WTC11 (cell line): Measurements from ENCODE around the gene PARK7. TPM values are rescaled to one million over a fixed set of nuclear protein-coding genes. Genes with fewer than 3 reads are reported as not detected.

Experiments used
- ATAC-seq: fragments of 200-7000 bp; cut with Tn5 transposase; 2 replicates; pipeline ENCODE4 v1.10.0; 2021; ENCODE audit warnings: mild to moderate bottlenecking, moderate library complexity
- CTCF ChIA-PET: fragments of 300-600 bp; sonication (Branson Sonifier 250); formaldehyde crosslinking; loops from one replicate; lab custom pipeline; 2021; ENCODE audit warnings: antibody characterized with exemption; lab: Charles Lee
- POLR2A ChIA-PET: fragments of 350-600 bp; sonication (Branson Sonifier 250); formaldehyde crosslinking; loops from one replicate; lab custom pipeline; 2021; ENCODE audit warnings: antibody characterized with exemption; lab: Charles Lee
- DNase-seq: peaks from one replicate; pipeline ENCODE4 v3.0.0; 2021; ENCODE audit warnings: low spot score
- H3K27ac Mint-ChIP-seq: 2 replicates; pipeline ENCODE4 v1.8.0; 2021; ENCODE audit warnings: mixed read lengths
- H3K27me3 Mint-ChIP-seq: 2 replicates; pipeline ENCODE4 v1.8.0; 2021; ENCODE audit warnings: low read depth, mild to moderate bottlenecking, moderate library complexity, mixed read lengths
- H3K36me3 Mint-ChIP-seq: 2 replicates; pipeline ENCODE4 v1.8.0; 2021; ENCODE audit warnings: mixed read lengths
- H3K4me1 Mint-ChIP-seq: 2 replicates; pipeline ENCODE4 v1.8.0; 2022; ENCODE audit warnings: mixed read lengths
- H3K4me3 Mint-ChIP-seq: 2 replicates; pipeline ENCODE4 v1.8.0; 2021; ENCODE audit warnings: mild to moderate bottlenecking, moderate library complexity, mixed read lengths
- H3K9me3 Mint-ChIP-seq: 2 replicates; pipeline ENCODE4 v1.8.0; 2021; ENCODE audit warnings: mixed read lengths
- CBFB ChIP-seq: sonication (generic); formaldehyde crosslinking; IDR thresholded peaks from 2 replicates; pipeline ENCODE4 v1.8.1; 2022; ENCODE audit warnings: mild to moderate bottlenecking, low read depth, missing genetic modification reagents
- CTCF ChIP-seq: fragments of 200-600 bp; IDR thresholded peaks from 2 replicates; pipeline ENCODE4 v1.8.0; 2022; ENCODE audit warnings: antibody characterized with exemption
- E2F1 ChIP-seq: sonication (generic); formaldehyde crosslinking; IDR thresholded peaks from 2 replicates; pipeline ENCODE4 v1.8.0; 2022; ENCODE audit warnings: mild to moderate bottlenecking, missing genetic modification reagents
- ESRRA ChIP-seq: sonication (generic); formaldehyde crosslinking; IDR thresholded peaks from 2 replicates; pipeline ENCODE4 v1.8.1; 2022; ENCODE audit warnings: mild to moderate bottlenecking, missing genetic modification reagents, borderline replicate concordance
- GTF2I ChIP-seq: fragments of 250-450 bp; sonication (Bioruptor Pico); conservative IDR thresholded peaks from 2 replicates; pipeline ENCODE4 v1.4.0; 2021; ENCODE audit warnings: mild to moderate bottlenecking
- HMGA2 ChIP-seq: fragments of 250-450 bp; sonication (Bioruptor Pico); IDR thresholded peaks from 2 replicates; pipeline ENCODE4 v1.4.0; 2021; ENCODE audit warnings: mild to moderate bottlenecking, moderate library complexity
- JAZF1 ChIP-seq: fragments of 250-450 bp; sonication (Bioruptor Pico); IDR thresholded peaks from 2 replicates; pipeline ENCODE4 v1.9.0; 2021; ENCODE audit warnings: moderate library complexity, mild to moderate bottlenecking, inconsistent platforms
- KAT7 ChIP-seq: sonication (generic); formaldehyde crosslinking; IDR thresholded peaks from 2 replicates; pipeline ENCODE4 v1.8.1; 2023; ENCODE audit warnings: missing genetic modification reagents, mild to moderate bottlenecking, borderline replicate concordance
- MXD4 ChIP-seq: fragments of 250-450 bp; sonication (Bioruptor Pico); IDR thresholded peaks from 2 replicates; pipeline ENCODE4 v1.8.0; 2021; ENCODE audit warnings: mild to moderate bottlenecking, moderate library complexity, borderline replicate concordance
- NFYB ChIP-seq: sonication (generic); formaldehyde crosslinking; conservative IDR thresholded peaks from 2 replicates; pipeline ENCODE4 v1.8.0; 2022; ENCODE audit warnings: low read depth, missing genetic modification reagents
- OVOL2 ChIP-seq: fragments of 250-450 bp; sonication (Bioruptor Pico); IDR thresholded peaks from 2 replicates; pipeline ENCODE4 v1.9.0; 2021; ENCODE audit warnings: mild to moderate bottlenecking, borderline replicate concordance
- RELA ChIP-seq: sonication (generic); formaldehyde crosslinking; IDR thresholded peaks from 2 replicates; pipeline ENCODE4 v1.8.1; 2022; ENCODE audit warnings: missing genetic modification reagents, mild to moderate bottlenecking, borderline replicate concordance
- RORB ChIP-seq: fragments of 250-450 bp; sonication (Bioruptor Pico); IDR thresholded peaks from 2 replicates; pipeline ENCODE4 v1.9.0; 2021; ENCODE audit warnings: mild to moderate bottlenecking
- SMAD4 ChIP-seq: sonication (generic); formaldehyde crosslinking; IDR thresholded peaks from 2 replicates; pipeline ENCODE4 v1.8.0; 2022; ENCODE audit warnings: mild to moderate bottlenecking, missing genetic modification reagents
- ZBTB21 ChIP-seq: sonication (generic); formaldehyde crosslinking; IDR thresholded peaks from 2 replicates; pipeline ENCODE4 v1.8.1; 2023; ENCODE audit warnings: mild to moderate bottlenecking, missing genetic modification reagents, borderline replicate concordance
- ZBTB43 ChIP-seq: sonication (generic); formaldehyde crosslinking; IDR thresholded peaks from 2 replicates; pipeline ENCODE4 v1.8.1; 2023; ENCODE audit warnings: mild to moderate bottlenecking, missing genetic modification reagents
- ZNF121 ChIP-seq: sonication (generic); formaldehyde crosslinking; IDR thresholded peaks from 2 replicates; pipeline ENCODE4 v1.8.0; 2023; ENCODE audit warnings: missing genetic modification reagents
- ZNF138 ChIP-seq: sonication (generic); formaldehyde crosslinking; conservative IDR thresholded peaks from 2 replicates; pipeline ENCODE4 v1.8.1; 2022; ENCODE audit warnings: mild to moderate bottlenecking, moderate library complexity, missing genetic modification reagents
- ZNF416 ChIP-seq: fragments of 250-450 bp; sonication (Bioruptor Pico); IDR thresholded peaks from 2 replicates; pipeline ENCODE4 v1.9.0; 2021; ENCODE audit warnings: mild to moderate bottlenecking, inconsistent platforms
- ZNF532 ChIP-seq: fragments of 250-450 bp; sonication (Bioruptor Pico); IDR thresholded peaks from 2 replicates; pipeline ENCODE4 v1.9.0; 2021; ENCODE audit warnings: mild to moderate bottlenecking, borderline replicate concordance
- ZNF671 ChIP-seq: fragments of 250-450 bp; sonication (Bioruptor Pico); IDR thresholded peaks from 2 replicates; pipeline ENCODE4 v1.8.0; 2021; ENCODE audit warnings: mild to moderate bottlenecking
- total RNA-seq: library from RNA; stranded (reverse); gene quantifications from 3 replicates; pipeline ENCODE4 v1.2.3, GENCODE V29; 2021
- TF ChIP-seq, protein P1 (sequence below): sonication (generic); formaldehyde crosslinking; IDR thresholded peaks from 2 replicates; pipeline ENCODE4 v1.8.1; 2023; ENCODE audit warnings: mild to moderate bottlenecking, missing genetic modification reagents, moderate library complexity
- TF ChIP-seq, protein P2 (sequence below): sonication (generic); formaldehyde crosslinking; IDR thresholded peaks from 2 replicates; pipeline ENCODE4 v1.8.0; 2022; ENCODE audit warnings: mild to moderate bottlenecking, missing genetic modification reagents
- TF ChIP-seq, protein P3 (sequence below): fragments of 250-450 bp; sonication (Bioruptor Pico); IDR thresholded peaks from 2 replicates; pipeline ENCODE4 v1.9.0; 2021; ENCODE audit warnings: mild to moderate bottlenecking

PARK7 gene
- total RNA-seq, 1 experiment from 2014 or later, result 337 TPM

- TF ChIP-seq KAT7 (CRISPR knock-in tag) (no peak), MXD4 (CRISPR knock-in tag) (no peak), ZNF671 (CRISPR knock-in tag) (no peak), ZNF138 (CRISPR knock-in tag) (no peak), SMAD4 (CRISPR knock-in tag) (no peak), ZNF121 (no peak), NFYB (CRISPR knock-in tag) (no peak), OVOL2 (CRISPR knock-in tag) (no peak), CBFB (CRISPR knock-in tag) (no peak), GTF2I (CRISPR knock-in tag) (no peak), RORB (CRISPR knock-in tag) (no peak), ZNF532 (no peak), ESRRA (CRISPR knock-in tag) (no peak), JAZF1 (CRISPR knock-in tag) (no peak), E2F1 (CRISPR knock-in tag) (no peak)
- TF ChIP-seq, protein P1, sequence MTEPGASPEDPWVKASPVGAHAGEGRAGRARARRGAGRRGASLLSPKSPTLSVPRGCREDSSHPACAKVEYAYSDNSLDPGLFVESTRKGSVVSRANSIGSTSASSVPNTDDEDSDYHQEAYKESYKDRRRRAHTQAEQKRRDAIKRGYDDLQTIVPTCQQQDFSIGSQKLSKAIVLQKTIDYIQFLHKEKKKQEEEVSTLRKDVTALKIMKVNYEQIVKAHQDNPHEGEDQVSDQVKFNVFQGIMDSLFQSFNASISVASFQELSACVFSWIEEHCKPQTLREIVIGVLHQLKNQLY (CRISPR knock-in tag), result no peak
- TF ChIP-seq, protein P2, sequence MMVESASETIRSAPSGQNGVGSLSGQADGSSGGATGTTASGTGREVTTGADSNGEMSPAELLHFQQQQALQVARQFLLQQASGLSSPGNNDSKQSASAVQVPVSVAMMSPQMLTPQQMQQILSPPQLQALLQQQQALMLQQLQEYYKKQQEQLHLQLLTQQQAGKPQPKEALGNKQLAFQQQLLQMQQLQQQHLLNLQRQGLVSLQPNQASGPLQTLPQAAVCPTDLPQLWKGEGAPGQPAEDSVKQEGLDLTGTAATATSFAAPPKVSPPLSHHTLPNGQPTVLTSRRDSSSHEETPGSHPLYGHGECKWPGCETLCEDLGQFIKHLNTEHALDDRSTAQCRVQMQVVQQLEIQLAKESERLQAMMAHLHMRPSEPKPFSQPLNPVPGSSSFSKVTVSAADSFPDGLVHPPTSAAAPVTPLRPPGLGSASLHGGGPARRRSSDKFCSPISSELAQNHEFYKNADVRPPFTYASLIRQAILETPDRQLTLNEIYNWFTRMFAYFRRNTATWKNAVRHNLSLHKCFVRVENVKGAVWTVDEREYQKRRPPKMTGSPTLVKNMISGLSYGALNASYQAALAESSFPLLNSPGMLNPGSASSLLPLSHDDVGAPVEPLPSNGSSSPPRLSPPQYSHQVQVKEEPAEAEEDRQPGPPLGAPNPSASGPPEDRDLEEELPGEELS (CRISPR knock-in tag), result no peak
- TF ChIP-seq, protein P3, sequence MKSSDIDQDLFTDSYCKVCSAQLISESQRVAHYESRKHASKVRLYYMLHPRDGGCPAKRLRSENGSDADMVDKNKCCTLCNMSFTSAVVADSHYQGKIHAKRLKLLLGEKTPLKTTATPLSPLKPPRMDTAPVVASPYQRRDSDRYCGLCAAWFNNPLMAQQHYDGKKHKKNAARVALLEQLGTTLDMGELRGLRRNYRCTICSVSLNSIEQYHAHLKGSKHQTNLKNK (CRISPR knock-in tag), result no peak
- no peak for DNase-seq
- no peaks in the 10 kb centered on the region for H3K4me1 Mint-ChIP-seq
- no peak overlapping the region for H3K4me3 Mint-ChIP-seq
- ChIA-PET CTCF (no interaction called here), POLR2A (no interaction called here)
- H3K9me3 Mint-ChIP-seq, result no peaks in the 10 kb centered on the region
- no peak overlapping the region for H3K27ac Mint-ChIP-seq
- H3K27me3 Mint-ChIP-seq, result no peaks in the 10 kb centered on the region; the same call in 1 of the 2 replicates
- no peaks in the 10 kb centered on the region for H3K36me3 Mint-ChIP-seq
- ATAC-seq, result no peak
Measured at GRCh38 chr1:7928247-7928646, 33.3 kb upstream of the PARK7 start.

DNA sequence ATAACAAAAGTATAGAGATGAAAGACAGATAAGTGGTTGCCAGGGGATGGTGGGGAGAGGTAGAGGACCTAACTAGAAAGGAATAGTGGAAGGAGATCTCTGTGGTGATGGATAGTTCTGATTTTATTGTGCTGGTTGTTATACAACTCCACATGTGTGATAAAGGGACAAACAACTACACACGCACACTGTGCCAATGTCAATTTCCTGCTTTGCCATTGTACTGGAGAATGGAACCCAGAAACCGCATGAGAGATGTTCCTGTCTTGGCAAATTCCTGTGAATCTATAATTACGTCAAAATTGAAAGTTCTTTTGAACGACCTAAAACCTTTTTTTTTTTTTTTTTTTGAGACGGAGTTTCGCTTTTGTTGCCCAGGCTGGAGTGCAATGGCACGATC is 31.9 kb upstream of the PARK7 start:
- no peak overlapping the region for H3K4me3 Mint-ChIP-seq
- POLR2A ChIA-PET, result no interaction called here
- no peaks in the 10 kb centered on the region for H3K4me1 Mint-ChIP-seq
- H3K36me3 Mint-ChIP-seq, result no peaks in the 10 kb centered on the region
- H3K9me3 Mint-ChIP-seq, result no peaks in the 10 kb centered on the region
- ATAC-seq (no peak), DNase-seq (no peak)
- CTCF ChIA-PET, result interaction anchor here (0.7 kb wide), 1 partner anchor 1351 kb away, joined by 5 read pairs; no protein-coding TSS in a partner anchor
- H3K27me3 Mint-ChIP-seq, result peaks cover 2% of the 10 kb centered on the region; the same call in 1 of the 2 replicates
- H3K27ac Mint-ChIP-seq, result no peak overlapping the region
- TF ChIP-seq CBFB (CRISPR knock-in tag) (no peak), ZBTB21 (CRISPR knock-in tag) (no peak), JAZF1 (CRISPR knock-in tag) (no peak), HMGA2 (CRISPR knock-in tag) (no peak), CTCF (no peak), ZBTB43 (CRISPR knock-in tag) (no peak), RELA (no peak), ZNF416 (CRISPR knock-in tag) (no peak)
